Stimulated activated CD8-positive, alpha-beta memory T cell treated with anti-CD3 and anti-CD28 coated beads, Interleukin-12 subunit alpha, Interleukin-12 subunit beta, amount 100 ng/mL, for 1 hour (primary cell): Measurements from ENCODE around the gene CCR7.

Experiments used
- DNase-seq: peaks from one replicate; pipeline ENCODE4 v3.0.0-alpha.2; 2020; ENCODE audit warnings: low read depth

Gene CCR7, protein sequence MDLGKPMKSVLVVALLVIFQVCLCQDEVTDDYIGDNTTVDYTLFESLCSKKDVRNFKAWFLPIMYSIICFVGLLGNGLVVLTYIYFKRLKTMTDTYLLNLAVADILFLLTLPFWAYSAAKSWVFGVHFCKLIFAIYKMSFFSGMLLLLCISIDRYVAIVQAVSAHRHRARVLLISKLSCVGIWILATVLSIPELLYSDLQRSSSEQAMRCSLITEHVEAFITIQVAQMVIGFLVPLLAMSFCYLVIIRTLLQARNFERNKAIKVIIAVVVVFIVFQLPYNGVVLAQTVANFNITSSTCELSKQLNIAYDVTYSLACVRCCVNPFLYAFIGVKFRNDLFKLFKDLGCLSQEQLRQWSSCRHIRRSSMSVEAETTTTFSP

GRCh38 chr17:40564883-40565768 is at the start of gene CCR7:
TSS of gene CCR7 (minus strand) at chr17:40565472. CDS start at chr17:40565409, 63 bp downstream.
- DNase-seq: peak; percentile 76

GRCh38 chr17:40614431-40615067 is 49.3 kb upstream of the CCR7 start:
- no peak for DNase-seq

DNA sequence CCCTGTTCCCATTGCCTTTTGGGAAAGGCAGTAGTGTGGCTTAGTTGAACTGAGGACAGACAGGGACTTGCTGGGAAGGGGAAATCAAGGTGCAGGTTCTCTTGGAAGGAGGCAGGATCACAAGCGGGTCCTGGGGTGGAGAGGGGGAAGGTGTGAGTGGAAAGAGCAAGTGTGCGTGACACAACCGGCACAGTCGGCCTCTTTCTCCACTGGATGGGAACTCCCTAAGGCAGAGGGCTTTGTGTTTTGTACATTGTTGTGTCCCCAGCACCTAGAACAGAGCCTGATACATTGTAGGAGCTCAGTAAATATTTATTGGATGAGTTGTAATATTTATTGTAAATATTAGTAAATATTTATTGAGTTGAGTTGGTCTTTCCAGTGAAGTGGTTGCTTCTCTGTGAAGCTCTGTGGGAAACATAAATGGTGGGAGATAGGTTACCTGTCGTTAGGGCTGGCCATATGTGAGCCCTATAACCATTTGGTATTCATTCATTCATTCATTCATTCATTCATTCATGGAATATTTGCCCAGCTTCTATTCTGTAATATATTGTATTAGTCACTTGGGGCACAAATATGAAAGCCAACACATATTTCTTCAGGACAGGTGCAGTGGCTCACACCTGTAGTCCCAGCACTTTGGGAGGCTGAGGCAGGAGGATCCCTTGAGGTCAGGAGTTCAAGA is 48.3 kb upstream of the CCR7 start:
- DNase-seq: no peak

- no peak for DNase-seq
Measured at GRCh38 chr17:40612599-40613244, 47.5 kb upstream of the CCR7 start.

DNA sequence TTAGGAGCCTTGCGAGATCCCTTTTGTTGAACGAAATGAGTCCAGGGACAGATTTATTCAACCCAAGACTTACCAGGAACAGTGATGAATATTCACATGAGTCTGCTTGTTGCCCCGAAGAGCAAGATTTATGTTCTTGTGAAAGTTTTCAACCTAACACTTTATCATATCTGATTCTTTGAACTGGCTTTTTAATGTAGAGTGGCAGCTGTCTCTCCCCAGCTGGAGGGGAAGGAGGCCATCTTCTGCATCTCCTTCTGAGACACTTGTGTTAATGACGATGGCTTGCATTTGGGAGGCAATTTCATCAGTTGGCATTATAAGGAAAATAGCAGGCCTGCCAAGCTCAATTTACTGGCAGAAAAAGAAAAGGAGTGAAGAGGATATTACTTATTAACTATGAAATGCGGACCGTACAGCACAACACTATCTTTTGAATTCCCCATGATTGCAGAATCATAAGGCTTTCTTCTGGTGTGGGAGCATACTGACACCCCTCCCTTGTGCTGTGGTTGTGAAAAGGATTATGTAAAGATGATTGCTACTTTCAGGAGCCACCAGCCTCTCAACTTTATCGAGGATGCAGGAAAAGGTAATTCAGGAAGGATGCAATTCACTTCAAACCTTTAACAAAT is 46.7 kb upstream of the CCR7 start:
- DNase-seq: no peak

DNA sequence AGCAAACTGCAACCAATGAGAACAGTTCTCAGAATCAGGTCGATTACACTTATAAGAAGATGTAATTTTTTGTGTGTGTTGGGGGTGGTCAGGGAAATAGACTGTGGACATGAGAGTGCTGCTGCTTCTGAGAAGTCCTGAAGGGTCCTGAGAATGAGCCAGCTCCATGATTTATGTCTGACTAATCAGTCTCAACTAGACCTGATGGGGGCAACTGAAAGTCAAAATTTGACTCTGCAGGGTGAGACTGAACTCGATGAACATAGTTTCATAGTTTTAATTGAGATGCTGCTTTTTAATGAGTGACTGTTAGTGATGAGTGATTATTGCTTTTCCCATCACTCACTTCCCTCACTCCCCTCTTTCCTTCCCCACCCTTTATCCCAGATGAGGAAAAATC is 45.1 kb upstream of the CCR7 start:
- DNase-seq: no peak

DNA sequence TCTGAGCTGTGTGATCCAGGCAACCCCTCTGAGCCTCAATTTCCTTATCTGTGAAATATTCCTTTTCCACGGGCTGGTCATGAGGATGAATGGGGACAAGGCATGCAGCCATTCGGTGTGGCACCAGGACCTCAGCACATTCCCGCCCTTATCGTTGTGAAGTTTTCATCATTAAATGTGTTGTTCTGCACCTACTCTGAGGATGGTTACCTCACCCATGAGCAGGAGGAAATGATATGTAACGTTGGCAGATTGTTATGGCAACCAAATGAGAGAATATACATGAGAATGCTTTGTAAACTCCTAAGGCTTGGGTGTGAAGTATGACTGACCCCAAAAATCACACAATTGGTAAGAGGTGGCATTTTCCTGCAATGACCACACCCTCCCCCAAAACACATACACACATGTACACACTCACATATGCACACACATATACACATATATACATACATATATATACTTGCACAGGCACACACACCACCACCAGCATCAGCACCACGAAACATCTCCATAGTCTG is 42.8 kb upstream of the CCR7 start:
- no peak for DNase-seq

GRCh38 chr17:40607641-40608040 is 42.4 kb upstream of the CCR7 start:
- no peak for DNase-seq

DNA sequence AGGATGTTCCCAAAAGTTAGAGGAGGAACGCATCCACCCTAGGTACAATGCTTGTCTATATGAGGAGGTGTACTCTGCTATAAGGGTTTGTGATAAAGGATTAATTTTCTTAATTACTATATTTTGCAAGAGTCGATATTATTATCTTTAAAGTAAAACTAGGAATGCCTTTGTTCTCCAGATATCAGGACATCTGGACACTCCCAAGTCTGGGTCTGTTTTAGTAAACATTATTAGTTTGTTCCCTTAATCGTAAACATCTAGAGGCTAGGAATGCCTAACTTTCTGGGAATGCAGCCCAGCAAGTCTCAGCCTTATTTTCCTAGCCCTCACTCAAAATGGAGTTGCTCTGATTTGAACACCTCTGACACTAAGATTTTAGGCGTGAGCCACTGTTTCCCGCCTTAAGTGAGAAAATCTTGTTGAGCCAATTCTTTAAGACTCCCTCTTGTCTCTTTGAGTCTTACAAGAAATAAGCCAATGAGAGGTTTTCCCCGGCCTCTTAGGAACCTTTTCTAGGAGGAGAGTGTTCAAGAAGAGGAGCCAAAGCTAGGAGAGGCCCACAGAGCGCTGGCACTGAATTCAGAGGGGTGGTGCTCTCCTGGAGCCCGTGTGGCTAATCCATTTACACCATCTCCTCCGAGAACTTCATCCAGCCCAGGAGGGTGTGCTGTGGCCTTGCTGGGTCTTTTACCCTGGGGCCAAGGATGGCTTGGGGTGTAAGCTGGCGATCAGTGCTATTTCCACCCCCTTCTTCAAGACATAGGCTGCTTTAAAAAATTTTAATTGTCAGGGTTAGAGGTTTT is 41.5 kb upstream of the CCR7 start:
- DNase-seq: no peak

- no peak for DNase-seq
Measured at GRCh38 chr17:40605306-40605705, 40.0 kb upstream of the CCR7 start.

- no peak for DNase-seq
Measured at GRCh38 chr17:40604327-40605080, 39.2 kb upstream of the CCR7 start.

GRCh38 chr17:40602445-40603443 is 37.5 kb upstream of the CCR7 start:
- no peak for DNase-seq

DNA sequence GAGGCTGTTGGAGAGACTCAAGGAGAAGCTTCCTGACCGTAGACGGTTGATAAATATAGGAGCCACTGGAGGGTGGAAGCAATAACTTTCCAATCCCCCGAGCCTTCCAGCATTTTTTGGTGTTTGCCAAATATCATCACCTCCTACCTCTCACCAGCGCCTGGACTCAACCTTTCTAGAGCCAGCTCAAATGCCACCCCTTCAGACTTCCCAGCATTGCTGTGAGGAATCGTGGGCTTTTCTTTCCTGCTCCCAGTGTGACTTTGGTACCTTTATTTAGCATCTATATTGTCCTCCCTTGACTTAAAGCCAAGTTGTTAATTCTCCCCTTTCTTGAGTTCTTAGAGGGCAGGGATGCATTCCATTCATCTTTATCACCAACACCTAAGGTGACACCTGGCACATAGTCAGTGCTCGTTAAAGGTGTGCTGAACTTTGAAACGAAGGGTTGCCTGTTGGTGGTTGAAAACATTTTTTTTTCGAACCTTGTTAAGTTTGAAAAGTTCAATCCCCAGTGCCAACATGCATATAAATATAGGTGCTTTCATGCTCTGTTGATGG is 35.3 kb upstream of the CCR7 start:
- DNase-seq: no peak

DNA sequence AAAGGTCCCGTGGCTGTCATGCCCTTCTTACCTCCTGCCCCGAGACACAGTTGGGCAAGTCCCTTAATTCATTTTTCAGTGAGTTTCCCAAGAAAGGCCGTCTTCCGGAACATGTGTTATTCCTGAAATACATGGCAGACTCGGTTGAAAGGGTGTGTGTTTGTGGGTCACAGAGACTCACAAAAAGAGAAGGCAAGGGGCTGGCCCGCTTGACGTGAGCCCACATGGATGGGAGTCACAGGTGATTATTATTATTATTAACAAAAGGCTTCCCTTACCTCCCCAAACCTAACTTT is 34.1 kb upstream of the CCR7 start:
- no peak for DNase-seq

GRCh38 chr17:40598619-40599467 is 33.6 kb upstream of the CCR7 start:
- DNase-seq: no peak

GRCh38 chr17:40598301-40598618 is 33.0 kb upstream of the CCR7 start:
- DNase-seq: no peak
